Neural cell (in vitro differentiated cells): ENCODE results near the gene AOAH.

Experiments used
- CTCF ChIP-seq: fragments of 450-650 bp; IDR thresholded peaks from 2 replicates; pipeline ENCODE4 v1.5.1; 2014; ENCODE audit warnings: antibody characterized with exemption, mild to moderate bottlenecking, moderate library complexity; ENCODE audit not compliant: poor library complexity, severe bottlenecking
- EZH2 ChIP-seq: fragments of 200-600, 300-800 bp; shearing (Covaris generic), sonication (generic); IDR thresholded peaks from 2 replicates; pipeline ENCODE4 v1.6.1; 2014; ENCODE audit warnings: antibody characterized with exemption, low read length, borderline replicate concordance, mild to moderate bottlenecking; ENCODE audit not compliant: insufficient read depth, poor library complexity, severe bottlenecking
- POLR2AphosphoS5 ChIP-seq: IDR thresholded peaks from 2 replicates; pipeline ENCODE4 v1.6.1; 2012
- RAD21 ChIP-seq: fragments of 450-650 bp; conservative IDR thresholded peaks from 2 replicates; pipeline ENCODE4 v1.6.1; 2014; ENCODE audit warnings: antibody characterized with exemption, mild to moderate bottlenecking, moderate library complexity

GRCh38 chr7:36475381-36475780 is 248.9 kb downstream of the AOAH start:
- no peak for TF ChIP-seq POLR2AphosphoS5
- no peak for TF ChIP-seq CTCF
- no peak for TF ChIP-seq RAD21
- TF ChIP-seq EZH2 = no peak
